Endothelial cell of umbilical vein (primary cell): Measurements from ENCODE around the gene FHIP1B. TPM values are rescaled to one million over a fixed set of nuclear protein-coding genes. Genes with fewer than 3 reads are reported as not detected.

Experiments used
- BruUV-seq: library from RNA; stranded (reverse); fragments of 400-500 nt; replicated peaks from 2 replicates; lab custom pipeline; 2021; lab: Mats Ljungman, UMichigan
- CTCF ChIA-PET: fragments of 300-600, 350-600 bp; sonication (Branson Sonifier 250); formaldehyde crosslinking; loops from one replicate; lab custom pipeline; 2021; ENCODE audit warnings: antibody characterized with exemption, inconsistent platforms; lab: Charles Lee
- POLR2A ChIA-PET: fragments of 300-600, 350-600 bp; sonication (Branson Sonifier 250); formaldehyde crosslinking; loops from one replicate; lab custom pipeline; 2021; ENCODE audit warnings: antibody characterized with exemption, inconsistent platforms; lab: Charles Lee
- DNase-seq: peaks from one replicate; pipeline ENCODE4 v3.0.0-alpha.2; 2011; ENCODE audit warnings: low read depth, low spot score
- FAIRE-seq: peaks from 2 replicates; lab custom pipeline; 2011; peaks lifted over from hg19 to GRCh38; lab: Jason Lieb, UNC
- H2AFZ ChIP-seq: 2 replicates; pipeline ENCODE4 v1.6.0; 2012; ENCODE audit warnings: low read depth, low read length, control low read depth, inconsistent platforms
- H3K27ac ChIP-seq: 2 replicates; pipeline ENCODE4 v1.5.1; 2011; ENCODE audit warnings: low read depth, mild to moderate bottlenecking, control low read depth, low read length, moderate library complexity; ENCODE audit not compliant: insufficient read depth
- H3K27me3 ChIP-seq, 2 experiments: 2 replicates each; pipeline versions ENCODE4 v1.6.0 to v1.6.1; 2011; ENCODE audit warnings: low read length in 2 of 2, mixed read lengths in 1 of 2; ENCODE audit not compliant: control insufficient read depth in 2 of 2, insufficient read depth in 2 of 2
- H3K36me3 ChIP-seq, 2 experiments: 2 replicates in 1 of 2; 3 replicates in 1 of 2; pipeline ENCODE4 v1.5.1; 2011; ENCODE audit warnings: low read length in 2 of 2, mild to moderate bottlenecking in 1 of 2, moderate library complexity in 1 of 2; ENCODE audit not compliant: control insufficient read depth in 2 of 2, insufficient read depth in 2 of 2; ENCODE audit errors: extremely low read depth in 1 of 2
- H3K4me1 ChIP-seq: 3 replicates; pipeline ENCODE4 v1.5.1; 2011; ENCODE audit warnings: mild to moderate bottlenecking, low read length; ENCODE audit not compliant: control insufficient read depth, insufficient read depth; ENCODE audit errors: extremely low read depth
- H3K4me2 ChIP-seq: 2 replicates; pipeline ENCODE4 v1.6.1; 2011; ENCODE audit warnings: low read length, control low read depth, mixed read lengths; ENCODE audit not compliant: insufficient read depth
- H3K4me3 ChIP-seq, 3 experiments: fragments of 200-600 bp in 1 of 3; sonication (generic), shearing (Covaris generic) in 1 of 3; replicated peaks in 1 of 3; 2 replicates each; pipeline ENCODE4 v1.5.1; 2011 to 2016; ENCODE audit warnings: control low read depth in 3 of 3, low read length in 3 of 3, mild to moderate bottlenecking in 2 of 3, inconsistent platforms in 1 of 3, low read depth in 1 of 3, moderate library complexity in 1 of 3; ENCODE audit not compliant: insufficient read depth in 1 of 3
- H3K79me2 ChIP-seq: 2 replicates; pipeline ENCODE4 v1.6.0; 2012; ENCODE audit warnings: low read length, inconsistent platforms; ENCODE audit not compliant: control insufficient read depth, insufficient read depth
- H3K9ac ChIP-seq: replicated peaks from 2 replicates; pipeline ENCODE3; 2011; ENCODE audit warnings: low read length, control low read depth; ENCODE audit not compliant: insufficient read depth; ENCODE audit errors: extremely low read depth
- H3K9me1 ChIP-seq: replicated peaks from 3 replicates; pipeline ENCODE4 v1.6.0; 2011; ENCODE audit warnings: mild to moderate bottlenecking, low read length; ENCODE audit not compliant: control insufficient read depth, insufficient read depth; ENCODE audit errors: extremely low read depth
- H3K9me3 ChIP-seq: replicated peaks from 2 replicates; pipeline ENCODE4 v1.5.1; 2012; ENCODE audit warnings: low read length, inconsistent platforms; ENCODE audit not compliant: control insufficient read depth, insufficient read depth
- H4K20me1 ChIP-seq: replicated peaks from 2 replicates; pipeline ENCODE3; 2011; ENCODE audit warnings: mild to moderate bottlenecking, low read length; ENCODE audit not compliant: control insufficient read depth, insufficient read depth; ENCODE audit errors: extremely low read depth
- EZH2 ChIP-seq: IDR thresholded peaks from 2 replicates; pipeline ENCODE4 v1.6.1; 2012; ENCODE audit warnings: borderline replicate concordance, low read depth, mild to moderate bottlenecking, moderate library complexity, low read length, inconsistent platforms; ENCODE audit not compliant: severe bottlenecking
- FOS ChIP-seq: IDR thresholded peaks from 2 replicates; pipeline ENCODE4 v1.6.1; 2011; ENCODE audit warnings: mild to moderate bottlenecking, low read length, moderate library complexity, borderline replicate concordance; ENCODE audit not compliant: insufficient read depth
- JUN ChIP-seq: IDR thresholded peaks from 2 replicates; pipeline ENCODE4 v1.6.1; 2011; ENCODE audit warnings: borderline replicate concordance, low read depth; ENCODE audit not compliant: insufficient read length, insufficient read depth
- MYC ChIP-seq: IDR thresholded peaks from one replicate; pipeline ENCODE4 v1.6.1; 2011; ENCODE audit warnings: mild to moderate bottlenecking, low read depth, low read length
- dilution Hi-C: fragments of 300-500 bp; cut with MboI; formaldehyde crosslinking; loops from one replicate; pipeline ENCODE4 v1.15.0; 2019; ENCODE audit warnings: low sequenced_read_pairs; ENCODE audit not compliant: extremely low pct_ligation_motif_present
- intact Hi-C: fragments of 100-400 bp; cut with micrococcal nuclease; formaldehyde crosslinking; loops from one replicate; pipeline ENCODE4 v1.10.0; 2022
- polyA plus RNA-seq, 4 experiments: library from polyadenylated mRNA; depleted of rRNA in 3 of 4; stranded (reverse) in 3 of 4; unstranded in 1 of 4; fragments of >200 nt; gene quantifications; 2 replicates each; pipeline versions ENCODE4 v1.2.1 to v1.2.3, GENCODE V29; 2011 to 2012; ENCODE audit warnings: missing spikeins in 1 of 4
- total RNA-seq: library from RNA; stranded (reverse); gene quantifications from 2 replicates; pipeline ENCODE4 v1.2.3, GENCODE V29; 2021
- TF ChIP-seq, protein P1 (sequence below), 2 donors: IDR thresholded peaks; 1 replicate in 1 of 2; 2 replicates in 1 of 2; pipeline ENCODE4 v1.5.1; 2011; ENCODE audit warnings: low read length in 2 of 2, mild to moderate bottlenecking in 2 of 2, moderate library complexity in 2 of 2, control low read depth in 1 of 2, inconsistent platforms in 1 of 2, low read depth in 1 of 2; ENCODE audit not compliant: insufficient read depth in 1 of 2; ENCODE audit errors: extremely low read depth in 1 of 2
- TF ChIP-seq, protein P2 (sequence below): IDR thresholded peaks from 2 replicates; pipeline ENCODE4 v1.6.1; 2011; ENCODE audit not compliant: insufficient read depth, insufficient read length

Gene FHIP1B
- total and polyA plus RNA-seq, 2 donors (not counting 3 experiments of a cell fraction or from before 2014, with no cell fraction given) = 21.3 to 50.1 TPM

DNA sequence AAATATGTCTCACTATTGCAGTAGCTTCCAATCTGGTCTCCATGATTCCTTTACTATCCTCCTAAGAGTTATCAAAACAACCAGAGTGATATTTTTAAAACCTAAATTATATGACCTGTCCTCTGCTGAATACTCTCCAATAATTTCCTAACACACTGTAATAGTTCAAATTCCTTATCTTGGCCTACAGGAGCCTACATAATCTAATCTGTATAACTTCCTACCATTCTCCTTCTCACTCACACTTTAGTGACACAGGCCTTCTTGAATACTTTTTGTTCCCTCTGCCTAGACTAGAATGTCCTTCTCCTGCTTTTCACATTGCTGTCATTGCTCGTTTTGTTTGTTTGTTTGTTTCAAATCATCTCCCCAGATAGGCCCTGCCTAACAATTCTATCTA, 9.4 kb downstream of the FHIP1B start:
- no peak for TF ChIP-seq MYC
- TF ChIP-seq, protein P1, sequence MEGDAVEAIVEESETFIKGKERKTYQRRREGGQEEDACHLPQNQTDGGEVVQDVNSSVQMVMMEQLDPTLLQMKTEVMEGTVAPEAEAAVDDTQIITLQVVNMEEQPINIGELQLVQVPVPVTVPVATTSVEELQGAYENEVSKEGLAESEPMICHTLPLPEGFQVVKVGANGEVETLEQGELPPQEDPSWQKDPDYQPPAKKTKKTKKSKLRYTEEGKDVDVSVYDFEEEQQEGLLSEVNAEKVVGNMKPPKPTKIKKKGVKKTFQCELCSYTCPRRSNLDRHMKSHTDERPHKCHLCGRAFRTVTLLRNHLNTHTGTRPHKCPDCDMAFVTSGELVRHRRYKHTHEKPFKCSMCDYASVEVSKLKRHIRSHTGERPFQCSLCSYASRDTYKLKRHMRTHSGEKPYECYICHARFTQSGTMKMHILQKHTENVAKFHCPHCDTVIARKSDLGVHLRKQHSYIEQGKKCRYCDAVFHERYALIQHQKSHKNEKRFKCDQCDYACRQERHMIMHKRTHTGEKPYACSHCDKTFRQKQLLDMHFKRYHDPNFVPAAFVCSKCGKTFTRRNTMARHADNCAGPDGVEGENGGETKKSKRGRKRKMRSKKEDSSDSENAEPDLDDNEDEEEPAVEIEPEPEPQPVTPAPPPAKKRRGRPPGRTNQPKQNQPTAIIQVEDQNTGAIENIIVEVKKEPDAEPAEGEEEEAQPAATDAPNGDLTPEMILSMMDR (IDR thresholded peaks at IDR 0.05; ENCODE audit: extremely low read depth in 1 of 2, insufficient read depth in 1 of 2, low read depth in 1 of 2, low read length in 2 of 2) = no peak
- TF ChIP-seq EZH2 = no peak
- TF ChIP-seq, protein P2, sequence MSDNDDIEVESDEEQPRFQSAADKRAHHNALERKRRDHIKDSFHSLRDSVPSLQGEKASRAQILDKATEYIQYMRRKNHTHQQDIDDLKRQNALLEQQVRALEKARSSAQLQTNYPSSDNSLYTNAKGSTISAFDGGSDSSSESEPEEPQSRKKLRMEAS = no peak
- no peak for TF ChIP-seq FOS
- no peak for TF ChIP-seq JUN
- H3K9me3 ChIP-seq = no peaks in the 10 kb centered on the region
- no peak overlapping the region for H3K9ac ChIP-seq
- POLR2A ChIA-PET = no interaction called here
- dilution Hi-C loops (no loop called here), intact Hi-C loops (no loop called here)
- H3K27ac ChIP-seq = no peak overlapping the region
- peaks cover 3% of the 10 kb centered on the region for H3K4me1 ChIP-seq
- CTCF ChIA-PET = interaction anchor here (0.8 to 1.5 kb wide), 4 partner anchors 10 to 138 kb away, joined by 3 to 4 read pairs (median 4); partner anchors contain the start of gene FHIP1B
- H3K27me3 ChIP-seq = no peaks in the 10 kb centered on the region
- H3K4me3 ChIP-seq = no peak overlapping the region
- no TSS peak for BruUV-seq
- FAIRE-seq = no peak
- DNase-seq = peak; percentile 3
- no peaks in the 10 kb centered on the region for H4K20me1 ChIP-seq
- H3K4me2 ChIP-seq = no peak overlapping the region
- no peaks in the 10 kb centered on the region for H3K9me1 ChIP-seq
- H2AFZ ChIP-seq = no peak overlapping the region
- H3K36me3 ChIP-seq = peaks cover 0 to 16% of the 10 kb centered on the region in 2 experiments
- H3K79me2 ChIP-seq = peaks cover 10% of the 10 kb centered on the region
